A673 (cell line): ENCODE measurements around the gene SYT5. TPM values are rescaled to one million over a fixed set of nuclear protein-coding genes. Genes with fewer than 3 reads are reported as not detected.

Experiments
- BruUV-seq: library from RNA; stranded (reverse); fragments of 400-500 nt; replicated peaks from 2 replicates; lab custom pipeline; 2021; lab: Mats Ljungman, UMichigan
- CTCF ChIA-PET: fragments of 300-600 bp; sonication (Branson Sonifier 250); formaldehyde crosslinking; loops from one replicate; lab custom pipeline; 2022; ENCODE audit warnings: antibody characterized with exemption; lab: Charles Lee
- POLR2A ChIA-PET: fragments of 300-600 bp; sonication (Branson Sonifier 250); formaldehyde crosslinking; loops from one replicate; lab custom pipeline; 2022; ENCODE audit warnings: antibody characterized with exemption; ENCODE audit not compliant: low non-redundant PET; lab: Charles Lee
- DNase-seq: peaks from one replicate; pipeline ENCODE4 v3.0.0-alpha.2; 2015; ENCODE audit warnings: low spot score
- H3K27ac ChIP-seq: fragments of 200-600 bp; sonication (generic); 2 replicates; pipeline ENCODE4 v1.5.1; 2016; ENCODE audit warnings: mixed run types, low read depth, mild to moderate bottlenecking, mixed read lengths, antibody characterized with exemption, low read length; ENCODE audit not compliant: poor library complexity, severe bottlenecking
- H3K27me3 ChIP-seq: fragments of 200-600 bp; sonication (generic); replicated peaks from 2 replicates; pipeline ENCODE4 v1.6.1; 2017; ENCODE audit warnings: mixed run types, low read depth, mild to moderate bottlenecking, mixed read lengths, antibody characterized with exemption, low read length; ENCODE audit not compliant: insufficient read depth, poor library complexity
- H3K36me3 ChIP-seq: fragments of 200-600 bp; sonication (generic); 2 replicates; pipeline ENCODE4 v1.6.1; 2016; ENCODE audit warnings: mixed run types, mild to moderate bottlenecking, mixed read lengths, antibody characterized with exemption, low read length; ENCODE audit not compliant: insufficient read depth, poor library complexity, severe bottlenecking
- H3K4me1 ChIP-seq: fragments of 200-600 bp; sonication (generic); 2 replicates; pipeline ENCODE4 v1.6.1; 2017; ENCODE audit warnings: mixed run types, mild to moderate bottlenecking, mixed read lengths, antibody characterized with exemption, low read length; ENCODE audit not compliant: insufficient read depth, poor library complexity, severe bottlenecking
- H3K4me3 ChIP-seq: fragments of 200-600 bp; sonication (generic); 2 replicates; pipeline ENCODE4 v1.5.1; 2016; ENCODE audit warnings: low read depth, mixed run types, mild to moderate bottlenecking, mixed read lengths, low read length; ENCODE audit not compliant: poor library complexity, severe bottlenecking
- H3K9me3 ChIP-seq: fragments of 200-600 bp; sonication (generic); 2 replicates; pipeline ENCODE4 v1.6.1; 2016; ENCODE audit warnings: mixed run types, low read depth, mild to moderate bottlenecking, mixed read lengths, antibody characterized with exemption, low read length; ENCODE audit not compliant: poor library complexity, severe bottlenecking
- CTCF ChIP-seq: fragments of 300-800, 200-600 bp; sonication (generic); conservative IDR thresholded peaks from 2 replicates; pipeline ENCODE4 v1.5.1; 2017; ENCODE audit warnings: low read depth, mild to moderate bottlenecking, antibody characterized with exemption, low read length, moderate library complexity, mixed read lengths
- EZH2 ChIP-seq: fragments of 200-600 bp; sonication (generic); IDR thresholded peaks from 2 replicates; pipeline ENCODE4 v1.6.1; 2017; ENCODE audit warnings: borderline replicate concordance, low read depth, mild to moderate bottlenecking, mixed read lengths, antibody characterized with exemption, low read length; ENCODE audit not compliant: poor library complexity, severe bottlenecking
- intact Hi-C: fragments of 100-400 bp; cut with micrococcal nuclease; formaldehyde crosslinking; loops from one replicate; pipeline ENCODE4 v1.10.0; 2022; ENCODE audit not compliant: unreplicated experiment
- total RNA-seq: library from RNA; stranded (reverse); gene quantifications from 2 replicates; pipeline ENCODE4 v1.2.3, GENCODE V29; 2021

The SYT5 gene
- total RNA-seq, 1 experiment from 2014 or later: not detected

GRCh38 chr19:55186080-55186479 is 6.0 kb upstream of the SYT5 start:
- H3K4me3 ChIP-seq: no peak overlapping the region
- no peaks in the 10 kb centered on the region for H3K36me3 ChIP-seq
- no peak for DNase-seq
- ChIA-PET POLR2A (no interaction called here), CTCF (no interaction called here)
- no peaks in the 10 kb centered on the region for H3K9me3 ChIP-seq
- TF ChIP-seq CTCF (no peak), EZH2 (no peak)
- intact Hi-C loops: no loop called here
- no TSS peak for BruUV-seq
- H3K27me3 ChIP-seq: peaks cover 17% of the 10 kb centered on the region
- H3K4me1 ChIP-seq: no peaks in the 10 kb centered on the region
- no peak overlapping the region for H3K27ac ChIP-seq

- intact Hi-C loops: no loop called here
- no peak for DNase-seq
- H3K36me3 ChIP-seq: no peaks in the 10 kb centered on the region
- peaks cover 9% of the 10 kb centered on the region for H3K4me1 ChIP-seq
- ChIA-PET POLR2A (no interaction called here), CTCF (no interaction called here)
- H3K27ac ChIP-seq: no peak overlapping the region
- peaks cover 35% of the 10 kb centered on the region for H3K27me3 ChIP-seq
- TF ChIP-seq EZH2 (no peak), CTCF (no peak)
- no TSS peak for BruUV-seq
- no peak overlapping the region for H3K4me3 ChIP-seq
- H3K9me3 ChIP-seq: no peaks in the 10 kb centered on the region
These were observed 1.7 kb upstream of the SYT5 start for GRCh38 chr19:55181740-55182139.

- peaks cover 9% of the 10 kb centered on the region for H3K4me1 ChIP-seq
- no peak for TF ChIP-seq EZH2
- no peak for TF ChIP-seq CTCF
- no peaks in the 10 kb centered on the region for H3K9me3 ChIP-seq
- ChIA-PET CTCF (no interaction called here), POLR2A (no interaction called here)
- BruUV-seq: no TSS peak
- H3K27me3 ChIP-seq: peaks cover 35% of the 10 kb centered on the region
- no peaks in the 10 kb centered on the region for H3K36me3 ChIP-seq
- H3K4me3 ChIP-seq: peak overlapping the region; percentile 29
- H3K27ac ChIP-seq: no peak overlapping the region
- peak; percentile 92 for DNase-seq
- intact Hi-C loops: loop anchor here (5.0 kb wide), 1 partner anchor 38 kb away; no protein-coding TSS in a partner anchor
These were observed 1.1 kb downstream of the SYT5 start for GRCh38 chr19:55178781-55179599.
